CD8-positive, alpha-beta memory T cell (primary cell): ENCODE measurements around the gene FCRL2. TPM values are rescaled to one million over a fixed set of nuclear protein-coding genes. Genes with fewer than 3 reads are reported as not detected.
A peak's percentile ranks its signal among the peaks of the same experiment; 100 is the strongest.

ENCODE experiments used
- CTCF ChIA-PET: fragments of 350-600 bp; sonication (Branson Sonifier 250); formaldehyde crosslinking; loops from one replicate; lab custom pipeline; 2021; ENCODE audit warnings: antibody characterized with exemption; lab: Charles Lee
- POLR2A ChIA-PET: fragments of 350-600 bp; sonication (Branson Sonifier 250); formaldehyde crosslinking; loops from one replicate; lab custom pipeline; 2021; ENCODE audit warnings: antibody characterized with exemption; lab: Charles Lee
- DNase-seq, 5 donors: peaks; one replicate each; pipeline versions ENCODE4 v3.0.0 to v3.0.0-alpha.2; 2020 to 2022; ENCODE audit warnings: mixed read lengths in 1 of 5
- H3K27ac ChIP-seq: one replicate; pipeline ENCODE4 v1.7.0; 2013; ENCODE audit warnings: low read depth, mild to moderate bottlenecking, low read length, moderate library complexity
- H3K27me3 ChIP-seq: 2 replicates; pipeline ENCODE4 v1.7.0; 2013; ENCODE audit warnings: low read length, mild to moderate bottlenecking; ENCODE audit not compliant: insufficient read depth, poor library complexity, severe bottlenecking
- H3K36me3 ChIP-seq: 2 replicates; pipeline ENCODE4 v1.7.0; 2013; ENCODE audit warnings: mild to moderate bottlenecking, low read length, moderate library complexity; ENCODE audit not compliant: insufficient read depth
- H3K4me1 ChIP-seq: 2 replicates; pipeline ENCODE4 v1.7.0; 2013; ENCODE audit warnings: mild to moderate bottlenecking, low read length, moderate library complexity; ENCODE audit not compliant: insufficient read depth
- H3K4me3 ChIP-seq: 2 replicates; pipeline ENCODE4 v1.7.0; 2013; ENCODE audit warnings: mild to moderate bottlenecking, low read length
- H3K9me3 ChIP-seq: 2 replicates; pipeline ENCODE4 v1.7.0; 2013; ENCODE audit warnings: mild to moderate bottlenecking, low read length
- H3K27ac Mint-ChIP-seq, 8 donors: one replicate each; pipeline ENCODE4 v1.8.0; 2020 to 2021; ENCODE audit warnings: mixed read lengths in 8 of 8, mild to moderate bottlenecking in 6 of 8, inconsistent platforms in 3 of 8, moderate library complexity in 3 of 8
- H3K27me3 Mint-ChIP-seq, 2 donors: one replicate each; pipeline ENCODE4 v1.8.0; 2020 to 2021; ENCODE audit warnings: mixed read lengths in 2 of 2, mild to moderate bottlenecking in 1 of 2, moderate library complexity in 1 of 2
- H3K36me3 Mint-ChIP-seq, 3 donors: one replicate each; pipeline ENCODE4 v1.8.0; 2020 to 2021; ENCODE audit warnings: mixed read lengths in 3 of 3, inconsistent platforms in 1 of 3, mild to moderate bottlenecking in 1 of 3
- H3K4me1 Mint-ChIP-seq, 3 donors: one replicate each; pipeline ENCODE4 v1.8.0; 2020 to 2021; ENCODE audit warnings: mixed read lengths in 3 of 3, inconsistent platforms in 1 of 3, mild to moderate bottlenecking in 1 of 3
- H3K4me3 Mint-ChIP-seq, 7 donors: one replicate each; pipeline ENCODE4 v1.8.0; 2020 to 2021; ENCODE audit warnings: mixed read lengths in 7 of 7, mild to moderate bottlenecking in 6 of 7, moderate library complexity in 4 of 7, inconsistent platforms in 2 of 7
- H3K9me3 Mint-ChIP-seq, 5 donors: one replicate each; pipeline ENCODE4 v1.8.0; 2020 to 2022; ENCODE audit warnings: mixed read lengths in 5 of 5, mild to moderate bottlenecking in 3 of 5, moderate library complexity in 2 of 5, inconsistent platforms in 1 of 5
- polyA plus RNA-seq: library from polyadenylated mRNA; unstranded; fragments of 300-500 nt; fragmentation: Illumina TruSeq; gene quantifications from one replicate; pipeline ENCODE4 v1.2.3, GENCODE V29; 2021
- total RNA-seq, 2 experiments: library from RNA; stranded (reverse); gene quantifications; one replicate each; pipeline ENCODE4 v1.2.3, GENCODE V29; 2021

The FCRL2 gene
- total and polyA plus RNA-seq, 3 experiments from 2014 or later: not detected

- H3K36me3 Mint-ChIP-seq: no peaks in the 10 kb centered on the region
- Histone ChIP-seq H3K36me3 (no peaks in the 10 kb centered on the region), H3K4me3 (no peak overlapping the region), H3K27ac (no peak overlapping the region), H3K27me3 (no peaks in the 10 kb centered on the region), H3K9me3 (no peaks in the 10 kb centered on the region), H3K4me1 (no peaks in the 10 kb centered on the region)
- H3K4me3 Mint-ChIP-seq: peak overlapping the region in 2 of 7 donors; percentile 40 to 59
- POLR2A ChIA-PET: no interaction called here
- peaks cover 0 to 5% of the 10 kb centered on the region in 2 donors for H3K27me3 Mint-ChIP-seq
- peaks cover 0 to 2% (median 0%) of the 10 kb centered on the region in 5 donors for H3K9me3 Mint-ChIP-seq
- H3K4me1 Mint-ChIP-seq: peaks cover 13 to 30% (median 27%) of the 10 kb centered on the region in 3 donors
- CTCF ChIA-PET: interaction anchor here (1.4 kb wide), 1 partner anchor 193 kb away, joined by 5 read pairs; no protein-coding TSS in a partner anchor
- no peak overlapping the region for H3K27ac Mint-ChIP-seq
- DNase-seq: peak in 1 of 5 donors; percentile 29
These were observed 3.2 kb downstream of the FCRL2 start for GRCh38 chr1:157773493-157774350.

- H3K4me1 Mint-ChIP-seq: peaks cover 13 to 30% (median 27%) of the 10 kb centered on the region in 3 donors
- H3K4me1 ChIP-seq: no peaks in the 10 kb centered on the region
- CTCF ChIA-PET: interaction anchor here (1.2 kb wide), 1 partner anchor 191 kb away, joined by 11 read pairs; no protein-coding TSS in a partner anchor
These were observed 5.1 kb downstream of the FCRL2 start for GRCh38 chr1:157771661-157772425.

GRCh38 chr1:157770442-157771043 is 6.4 kb downstream of the FCRL2 start:
- Mint-ChIP-seq H3K27me3 (peaks cover 0 to 2% of the 10 kb centered on the region in 2 donors), H3K36me3 (no peaks in the 10 kb centered on the region), H3K4me3 (peak overlapping the region in 1 of 7 donors; percentile 19), H3K4me1 (peaks cover 13 to 30% (median 27%) of the 10 kb centered on the region in 3 donors), H3K9me3 (peaks cover 0 to 2% (median 0%) of the 10 kb centered on the region in 5 donors), H3K27ac (no peak overlapping the region)
- no peaks in the 10 kb centered on the region for H3K4me1 ChIP-seq
- no peaks in the 10 kb centered on the region for H3K27me3 ChIP-seq
- ChIA-PET POLR2A (no interaction called here), CTCF (interaction anchor here (1.0 kb wide), 1 partner anchor 190 kb away, joined by 6 read pairs; no protein-coding TSS in a partner anchor)
- no peaks in the 10 kb centered on the region for H3K9me3 ChIP-seq
- DNase-seq: no peak
- no peak overlapping the region for H3K4me3 ChIP-seq
- no peaks in the 10 kb centered on the region for H3K36me3 ChIP-seq
- H3K27ac ChIP-seq: no peak overlapping the region

More at GRCh38 chr1:157771661-157772425, 5.1 kb downstream of the FCRL2 start:
- H3K27ac Mint-ChIP-seq: peak overlapping the region in 4 of 8 donors; percentile 19 to 74 (median 54)
- POLR2A ChIA-PET: no interaction called here
- H3K27me3 Mint-ChIP-seq: peaks cover 0 to 5% of the 10 kb centered on the region in 2 donors
- no peak overlapping the region for H3K27ac ChIP-seq
- H3K9me3 Mint-ChIP-seq: peaks cover 0 to 2% (median 0%) of the 10 kb centered on the region in 5 donors
- H3K9me3 ChIP-seq: no peaks in the 10 kb centered on the region
- H3K36me3 Mint-ChIP-seq: no peaks in the 10 kb centered on the region
- DNase-seq: no peak
- no peaks in the 10 kb centered on the region for H3K36me3 ChIP-seq
- no peak overlapping the region for H3K4me3 ChIP-seq
- H3K27me3 ChIP-seq: no peaks in the 10 kb centered on the region
- H3K4me3 Mint-ChIP-seq: no peak overlapping the region

- H3K4me3 ChIP-seq: no peak overlapping the region
- H3K27ac Mint-ChIP-seq: no peak overlapping the region
- H3K27ac ChIP-seq: no peak overlapping the region
- no peaks in the 10 kb centered on the region for H3K36me3 ChIP-seq
- no peaks in the 10 kb centered on the region for H3K4me1 ChIP-seq
- CTCF ChIA-PET: no interaction called here
- no peak overlapping the region for H3K4me3 Mint-ChIP-seq
- H3K9me3 ChIP-seq: no peaks in the 10 kb centered on the region
- no peaks in the 10 kb centered on the region for H3K36me3 Mint-ChIP-seq
- POLR2A ChIA-PET: no interaction called here
- peaks cover 17 to 21% (median 20%) of the 10 kb centered on the region in 3 donors for H3K4me1 Mint-ChIP-seq
- no peaks in the 10 kb centered on the region for H3K27me3 Mint-ChIP-seq
- H3K9me3 Mint-ChIP-seq: no peaks in the 10 kb centered on the region
- no peak for DNase-seq
- H3K27me3 ChIP-seq: no peaks in the 10 kb centered on the region
These were observed 10.1 kb downstream of the FCRL2 start for GRCh38 chr1:157766792-157767191.

GRCh38 chr1:157758018-157758417 is 18.9 kb downstream of the FCRL2 start:
- H3K4me3 ChIP-seq: no peak overlapping the region
- H3K4me1 ChIP-seq: no peaks in the 10 kb centered on the region
- peak overlapping the region in 2 of 8 donors; percentile 14 to 36 for H3K27ac Mint-ChIP-seq
- POLR2A ChIA-PET: no interaction called here
- H3K27me3 Mint-ChIP-seq: peaks cover 0 to 3% of the 10 kb centered on the region in 2 donors
- H3K4me3 Mint-ChIP-seq: no peak overlapping the region
- H3K36me3 Mint-ChIP-seq: no peaks in the 10 kb centered on the region
- no peak for DNase-seq
- peaks cover 3 to 6% (median 4%) of the 10 kb centered on the region in 3 donors for H3K4me1 Mint-ChIP-seq
- CTCF ChIA-PET: no interaction called here
- H3K27me3 ChIP-seq: no peaks in the 10 kb centered on the region
- no peaks in the 10 kb centered on the region for H3K36me3 ChIP-seq
- no peaks in the 10 kb centered on the region for H3K9me3 ChIP-seq
- H3K9me3 Mint-ChIP-seq: peaks cover 0 to 11% (median 4%) of the 10 kb centered on the region in 5 donors
- no peak overlapping the region for H3K27ac ChIP-seq

- H3K36me3 ChIP-seq: no peaks in the 10 kb centered on the region
- ChIA-PET POLR2A (no interaction called here), CTCF (no interaction called here)
- peaks cover 0 to 2% (median 0%) of the 10 kb centered on the region in 5 donors for H3K9me3 Mint-ChIP-seq
- H3K4me1 ChIP-seq: no peaks in the 10 kb centered on the region
- H3K4me3 ChIP-seq: no peak overlapping the region
- DNase-seq: no peak
- peaks cover 0 to 2% of the 10 kb centered on the region in 2 donors for H3K27me3 Mint-ChIP-seq
- H3K4me1 Mint-ChIP-seq: peaks cover 4 to 6% (median 6%) of the 10 kb centered on the region in 3 donors
- no peaks in the 10 kb centered on the region for H3K9me3 ChIP-seq
- H3K27ac ChIP-seq: no peak overlapping the region
- peaks cover 0 to 2% (median 0%) of the 10 kb centered on the region in 3 donors for H3K36me3 Mint-ChIP-seq
- H3K27me3 ChIP-seq: no peaks in the 10 kb centered on the region
- no peak overlapping the region for H3K4me3 Mint-ChIP-seq
- H3K27ac Mint-ChIP-seq: peak overlapping the region in 1 of 8 donors; percentile 24
These were observed 23.3 kb downstream of the FCRL2 start for GRCh38 chr1:157753611-157754010.

GRCh38 chr1:157751283-157751682 is 25.6 kb downstream of the FCRL2 start:
- no peaks in the 10 kb centered on the region for H3K36me3 ChIP-seq
- H3K9me3 ChIP-seq: no peaks in the 10 kb centered on the region
- Mint-ChIP-seq H3K27ac (peak overlapping the region in 1 of 8 donors; percentile 12), H3K27me3 (peaks cover 0 to 2% of the 10 kb centered on the region in 2 donors), H3K4me3 (no peak overlapping the region), H3K9me3 (no peaks in the 10 kb centered on the region), H3K4me1 (peaks cover 23 to 28% (median 27%) of the 10 kb centered on the region in 3 donors), H3K36me3 (peaks cover 0 to 2% (median 0%) of the 10 kb centered on the region in 3 donors)
- CTCF ChIA-PET: no interaction called here
- POLR2A ChIA-PET: no interaction called here
- no peaks in the 10 kb centered on the region for H3K27me3 ChIP-seq
- H3K4me3 ChIP-seq: no peak overlapping the region
- H3K4me1 ChIP-seq: no peaks in the 10 kb centered on the region
- H3K27ac ChIP-seq: no peak overlapping the region
- DNase-seq: no peak
